ENCODE results near the gene C12orf43. TPM values are rescaled to one million over a fixed set of nuclear protein-coding genes. Genes with fewer than 3 reads are reported as not detected.

Gene C12orf43
- total and polyA plus RNA-seq, 2 donors (not counting 1 experiment from before 2014, with no cell fraction given): 6.7 to 18.9 TPM

DNA sequence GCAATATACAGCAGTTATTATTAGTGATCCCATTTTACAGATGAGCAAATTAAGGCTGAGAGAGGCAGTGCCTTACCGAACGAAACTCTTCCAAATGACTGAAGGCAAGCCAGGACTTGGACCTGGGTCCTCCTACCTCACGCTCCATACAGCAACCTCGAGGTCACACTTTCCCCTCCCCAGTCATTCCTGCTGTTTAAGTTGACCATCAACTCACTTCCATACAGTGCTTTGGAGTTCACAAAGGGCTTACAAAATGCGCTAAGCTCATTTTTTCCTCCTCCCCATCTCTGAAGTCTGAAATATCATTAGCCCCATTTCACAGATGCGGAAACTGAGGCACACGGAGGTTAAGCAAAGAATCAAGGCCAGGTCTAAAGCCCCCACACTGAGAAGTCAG, 33.6 kb downstream of the C12orf43 start:
- H2AFZ ChIP-seq (ENCODE audit: insufficient read depth, low read depth, low read length, poor library complexity, severe bottlenecking): no peak overlapping the region
- WGBS (ENCODE audit: insufficient coverage): 96% methylated on average over 6 of the region's 7 CpGs
- no peaks in the 10 kb centered on the region for H3K27me3 ChIP-seq (replicated peaks in 1 of 4; ENCODE audit: control extremely low read depth in 1 of 4, control insufficient read depth in 3 of 4, insufficient read depth in 4 of 4, low read length in 3 of 4)
- no peaks in the 10 kb centered on the region for H3K4me1 ChIP-seq (ENCODE audit: control insufficient read depth in 2 of 2, insufficient read depth in 2 of 2, low read length in 2 of 2)
- H3K4me2 ChIP-seq (replicated peaks; ENCODE audit: low read depth, low read length, poor library complexity, severe bottlenecking): no peak overlapping the region
- no peaks in the 10 kb centered on the region for H4K20me1 ChIP-seq (ENCODE audit: control insufficient read depth, insufficient read depth, low read length, poor library complexity, severe bottlenecking)
- H3K4me3 Mint-ChIP-seq: no peak overlapping the region
- H3K36me3 ChIP-seq (replicated peaks in 1 of 2; ENCODE audit: control extremely low read depth in 1 of 2, control insufficient read depth in 1 of 2, extremely low read depth in 1 of 2, insufficient read depth in 2 of 2, low read length in 1 of 2): no peaks in the 10 kb centered on the region
- ChIA-PET POLR2A (no interaction called here), CTCF (interaction anchor here (0.6 kb wide), 1 partner anchor 405 kb away, joined by 3 read pairs; no protein-coding TSS in a partner anchor)
- no peaks in the 10 kb centered on the region for H3K9me3 Mint-ChIP-seq (ENCODE audit: insufficient read depth)
- no peak overlapping the region for H3K4me3 ChIP-seq (ENCODE audit: control extremely low read depth in 1 of 5, extremely low read depth in 1 of 5, insufficient read depth in 1 of 5, low read depth in 2 of 5, low read length in 4 of 5)
- H3K27me3 Mint-ChIP-seq: no peaks in the 10 kb centered on the region
- H3K4me1 Mint-ChIP-seq: no peaks in the 10 kb centered on the region
- no peaks in the 10 kb centered on the region for H3K79me2 ChIP-seq (ENCODE audit: control insufficient read depth, insufficient read depth, low read length)
- intact Hi-C loops (cut with micrococcal nuclease): no loop called here
- DNase-seq: no peak
- no peak for ATAC-seq (ENCODE audit: low read depth)
- no peak overlapping the region for H3K9ac ChIP-seq (ENCODE audit: low read length)
- no peak for TF ChIP-seq EZH2 (IDR thresholded peaks at IDR 0.05; ENCODE audit: borderline replicate concordance, insufficient read depth, low read depth, low read length, poor library complexity, severe bottlenecking)
- TF ChIP-seq, protein P1, sequence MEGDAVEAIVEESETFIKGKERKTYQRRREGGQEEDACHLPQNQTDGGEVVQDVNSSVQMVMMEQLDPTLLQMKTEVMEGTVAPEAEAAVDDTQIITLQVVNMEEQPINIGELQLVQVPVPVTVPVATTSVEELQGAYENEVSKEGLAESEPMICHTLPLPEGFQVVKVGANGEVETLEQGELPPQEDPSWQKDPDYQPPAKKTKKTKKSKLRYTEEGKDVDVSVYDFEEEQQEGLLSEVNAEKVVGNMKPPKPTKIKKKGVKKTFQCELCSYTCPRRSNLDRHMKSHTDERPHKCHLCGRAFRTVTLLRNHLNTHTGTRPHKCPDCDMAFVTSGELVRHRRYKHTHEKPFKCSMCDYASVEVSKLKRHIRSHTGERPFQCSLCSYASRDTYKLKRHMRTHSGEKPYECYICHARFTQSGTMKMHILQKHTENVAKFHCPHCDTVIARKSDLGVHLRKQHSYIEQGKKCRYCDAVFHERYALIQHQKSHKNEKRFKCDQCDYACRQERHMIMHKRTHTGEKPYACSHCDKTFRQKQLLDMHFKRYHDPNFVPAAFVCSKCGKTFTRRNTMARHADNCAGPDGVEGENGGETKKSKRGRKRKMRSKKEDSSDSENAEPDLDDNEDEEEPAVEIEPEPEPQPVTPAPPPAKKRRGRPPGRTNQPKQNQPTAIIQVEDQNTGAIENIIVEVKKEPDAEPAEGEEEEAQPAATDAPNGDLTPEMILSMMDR (IDR thresholded peaks at IDR 0.05): no peak
- H3K27ac Mint-ChIP-seq: no peak overlapping the region
- H3K27ac ChIP-seq (ENCODE audit: low read length in 2 of 2): no peak overlapping the region
- no peaks in the 10 kb centered on the region for H3K9me3 ChIP-seq (ENCODE audit: control extremely low read depth in 1 of 3, control insufficient read depth in 2 of 3, insufficient read depth in 1 of 3, low read length in 2 of 3)

DNA sequence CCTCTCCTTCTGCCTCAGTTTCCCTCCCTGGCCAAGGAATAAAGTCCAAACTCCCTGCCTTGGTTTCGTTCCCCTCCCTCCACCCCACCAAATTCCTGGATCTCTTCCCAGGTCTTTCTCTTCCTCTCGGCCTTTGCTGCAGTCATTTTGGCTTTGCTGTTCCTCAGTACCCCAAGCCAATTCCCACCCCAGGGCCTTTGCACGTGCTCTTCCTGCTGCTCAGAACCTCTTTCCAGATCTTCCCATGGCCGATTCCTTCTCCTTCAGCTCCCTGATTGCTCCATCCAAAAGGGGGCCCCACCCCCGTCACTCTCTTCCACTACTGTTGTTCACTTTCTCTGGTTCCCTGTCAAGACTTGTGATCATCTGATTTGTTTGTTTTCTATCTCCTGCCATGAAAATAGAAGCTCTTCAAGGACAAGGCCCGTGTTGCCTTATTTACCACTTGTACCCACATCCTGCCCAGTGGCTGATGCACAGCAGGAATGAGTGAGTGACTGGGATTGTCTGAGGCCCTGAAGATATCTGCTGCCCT, 34.8 kb downstream of the C12orf43 start:
- 77% methylated on average over 5 of the region's 6 CpGs for WGBS (ENCODE audit: insufficient coverage)
- H3K4me1 ChIP-seq (ENCODE audit: control insufficient read depth in 2 of 2, insufficient read depth in 2 of 2, low read length in 2 of 2): no peaks in the 10 kb centered on the region
- Mint-ChIP-seq H3K27ac (no peak overlapping the region), H3K27me3 (no peaks in the 10 kb centered on the region), H3K9me3 (ENCODE audit: insufficient read depth) (no peaks in the 10 kb centered on the region), H3K4me1 (no peaks in the 10 kb centered on the region), H3K4me3 (no peak overlapping the region)
- no peak for DNase-seq
- H3K36me3 ChIP-seq (replicated peaks in 1 of 2; ENCODE audit: control extremely low read depth in 1 of 2, control insufficient read depth in 1 of 2, extremely low read depth in 1 of 2, insufficient read depth in 2 of 2, low read length in 1 of 2): no peaks in the 10 kb centered on the region
- no peak overlapping the region for H2AFZ ChIP-seq (ENCODE audit: insufficient read depth, low read depth, low read length, poor library complexity, severe bottlenecking)
- ATAC-seq (ENCODE audit: low read depth): no peak
- no peak overlapping the region for H3K27ac ChIP-seq (ENCODE audit: low read length in 2 of 2)
- intact Hi-C loops (cut with micrococcal nuclease): no loop called here
- CTCF ChIA-PET: interaction anchor here (1.6 kb wide), 1 partner anchor 9 kb away, joined by 9 read pairs; no protein-coding TSS in a partner anchor
- TF ChIP-seq, protein P1 (IDR thresholded peaks at IDR 0.05): no peak
- no peak for TF ChIP-seq EZH2 (IDR thresholded peaks at IDR 0.05; ENCODE audit: borderline replicate concordance, insufficient read depth, low read depth, low read length, poor library complexity, severe bottlenecking)
- H3K9ac ChIP-seq (ENCODE audit: low read length): no peak overlapping the region
- no peaks in the 10 kb centered on the region for H3K9me3 ChIP-seq (ENCODE audit: control extremely low read depth in 1 of 3, control insufficient read depth in 2 of 3, insufficient read depth in 1 of 3, low read length in 2 of 3)
- H3K27me3 ChIP-seq (replicated peaks in 1 of 4; ENCODE audit: control extremely low read depth in 1 of 4, control insufficient read depth in 3 of 4, insufficient read depth in 4 of 4, low read length in 3 of 4): no peaks in the 10 kb centered on the region
- no peak overlapping the region for H3K4me2 ChIP-seq (replicated peaks; ENCODE audit: low read depth, low read length, poor library complexity, severe bottlenecking)
- no peaks in the 10 kb centered on the region for H4K20me1 ChIP-seq (ENCODE audit: control insufficient read depth, insufficient read depth, low read length, poor library complexity, severe bottlenecking)
- H3K79me2 ChIP-seq (ENCODE audit: control insufficient read depth, insufficient read depth, low read length): no peaks in the 10 kb centered on the region
- POLR2A ChIA-PET: no interaction called here
- H3K4me3 ChIP-seq (ENCODE audit: control extremely low read depth in 1 of 5, extremely low read depth in 1 of 5, insufficient read depth in 1 of 5, low read depth in 2 of 5, low read length in 4 of 5): no peak overlapping the region
